HCT116 (cell line): Measurements from ENCODE around the gene ARHGAP40. TPM values are rescaled to one million over a fixed set of nuclear protein-coding genes. Genes with fewer than 3 reads are reported as not detected.

ENCODE experiments used
- ATAC-seq: fragments of 200-7000 bp; cut with Tn5 transposase; 2 replicates; pipeline ENCODE4 v1.9.1; 2020; ENCODE audit warnings: mild to moderate bottlenecking, moderate library complexity
- BruUV-seq: library from RNA; stranded (reverse); fragments of 400-500 nt; replicated peaks from 2 replicates; lab custom pipeline; 2021; lab: Mats Ljungman, UMichigan
- CTCF ChIA-PET: fragments of 300-600 bp; sonication (Branson Sonifier 250); formaldehyde crosslinking; loops from one replicate; lab custom pipeline; 2021; ENCODE audit warnings: antibody characterized with exemption; lab: Charles Lee
- POLR2A ChIA-PET: fragments of 300-600, 350-600 bp; sonication (Branson Sonifier 250); formaldehyde crosslinking; loops from one replicate; lab custom pipeline; 2021; ENCODE audit warnings: antibody characterized with exemption; lab: Charles Lee
- RAD21 ChIA-PET, 2 experiments: fragments of 300-600 bp; sonication (Branson Sonifier 250); formaldehyde crosslinking; loops; one replicate each; lab custom pipeline; 2023; ENCODE audit warnings: low total read pairs in 2 of 2; ENCODE audit not compliant: uncharacterized antibody in 2 of 2, unreplicated experiment in 2 of 2, low non-redundant PET in 1 of 2; lab: Charles Lee
- DNase-seq: peaks from one replicate; pipeline ENCODE4 v3.0.0-alpha.2; 2010; ENCODE audit warnings: low read depth, low spot score
- H2AFZ ChIP-seq: fragments of 200-600 bp; shearing (Covaris generic), sonication (generic); 2 replicates; pipeline ENCODE4 v1.6.1; 2017; ENCODE audit warnings: low read depth, mixed run types, mixed read lengths, antibody characterized with exemption, low read length; ENCODE audit not compliant: poor library complexity, severe bottlenecking
- H3K27ac ChIP-seq: 2 replicates; pipeline ENCODE4 v1.5.1; 2012; ENCODE audit warnings: low read depth, low read length
- H3K27me3 ChIP-seq: fragments of 200-600 bp; sonication (generic); 2 replicates; pipeline ENCODE4 v1.6.1; 2016; ENCODE audit warnings: mixed run types, low read length, mixed read lengths; ENCODE audit not compliant: insufficient read depth
- H3K36me3 ChIP-seq, 2 experiments: fragments of 200-500 bp in 1 of 2; fragments of 200-600 bp in 1 of 2; sonication (Bioruptor generic) in 1 of 2; sonication (generic) in 1 of 2; 2 replicates each; pipeline versions ENCODE4 v1.5.1 to v1.6.1; 2014 to 2016; ENCODE audit warnings: low read length in 2 of 2, inconsistent platforms in 1 of 2, mixed read lengths in 1 of 2, mixed run types in 1 of 2; ENCODE audit not compliant: insufficient read depth in 2 of 2, control insufficient read depth in 1 of 2
- H3K4me1 ChIP-seq, 2 experiments: fragments of 200-600 bp in 1 of 2; sonication (generic) in 1 of 2; 2 replicates each; pipeline versions ENCODE4 v1.5.1 to v1.6.1; 2012 to 2017; ENCODE audit warnings: low read length in 2 of 2, inconsistent platforms in 1 of 2, mild to moderate bottlenecking in 1 of 2, mixed read lengths in 1 of 2, mixed run types in 1 of 2, moderate library complexity in 1 of 2; ENCODE audit not compliant: insufficient read depth in 2 of 2, control insufficient read depth in 1 of 2
- H3K4me2 ChIP-seq: fragments of 200-600 bp; sonication (generic); 2 replicates; pipeline ENCODE4 v1.6.1; 2017; ENCODE audit warnings: mixed run types, low read length, mixed read lengths
- H3K4me3 ChIP-seq, 2 experiments: fragments of 200-600 bp in 1 of 2; sonication (generic) in 1 of 2; replicated peaks in 1 of 2; 2 replicates each; pipeline ENCODE4 v1.5.1; 2011 to 2016; ENCODE audit warnings: low read length in 2 of 2, control low read depth in 1 of 2, low read depth in 1 of 2, mild to moderate bottlenecking in 1 of 2, mixed read lengths in 1 of 2, mixed run types in 1 of 2
- H3K79me2 ChIP-seq: fragments of 200-600 bp; sonication (generic); 2 replicates; pipeline ENCODE4 v1.6.1; 2017; ENCODE audit warnings: mild to moderate bottlenecking, mixed run types, low read length, moderate library complexity, mixed read lengths; ENCODE audit not compliant: insufficient read depth
- H3K9ac ChIP-seq: fragments of 200-600 bp; sonication (generic); 2 replicates; pipeline ENCODE4 v1.6.1; 2016; ENCODE audit warnings: low read length, mixed read lengths
- H3K9me2 ChIP-seq: fragments of 200-600 bp; sonication (generic), shearing (Covaris generic); 2 replicates; pipeline ENCODE4 v1.6.1; 2017; ENCODE audit warnings: mixed run types, mild to moderate bottlenecking, moderate library complexity; ENCODE audit not compliant: insufficient read depth
- H3K9me3 ChIP-seq, 2 experiments: fragments of 200-500 bp in 1 of 2; fragments of 200-600 bp in 1 of 2; sonication (Bioruptor generic) in 1 of 2; sonication (generic) in 1 of 2; 2 replicates each; pipeline ENCODE4 v1.6.1; 2014 to 2017; ENCODE audit warnings: low read length in 2 of 2, mixed read lengths in 2 of 2, inconsistent platforms in 1 of 2, low read depth in 1 of 2, mild to moderate bottlenecking in 1 of 2, mixed run types in 1 of 2, moderate library complexity in 1 of 2; ENCODE audit not compliant: control insufficient read depth in 1 of 2, insufficient read depth in 1 of 2
- H4K20me1 ChIP-seq: fragments of 200-600 bp; sonication (generic), shearing (Covaris generic); 2 replicates; pipeline ENCODE4 v1.6.1; 2017; ENCODE audit warnings: mixed run types, mild to moderate bottlenecking, moderate library complexity; ENCODE audit not compliant: insufficient read depth
- ATF3 ChIP-seq: IDR thresholded peaks from 2 replicates; pipeline ENCODE4 v1.6.1; 2012
- EGR1 ChIP-seq: IDR thresholded peaks from 2 replicates; pipeline ENCODE4 v1.6.1; 2012; ENCODE audit warnings: low read depth
- ELF1 ChIP-seq: IDR thresholded peaks from 2 replicates; pipeline ENCODE4 v1.6.1; 2012; ENCODE audit warnings: low read depth, borderline replicate concordance
- EZH2 ChIP-seq: fragments of 200-600 bp; sonication (generic); IDR thresholded peaks from 2 replicates; pipeline ENCODE4 v1.6.1; 2017; ENCODE audit warnings: antibody characterized with exemption, mixed run types
- EZH2phosphoT487 ChIP-seq: fragments of 200-600 bp; IDR thresholded peaks from 2 replicates; pipeline ENCODE4 v1.6.1; 2018; ENCODE audit warnings: antibody characterized with exemption, borderline replicate concordance
- JUND ChIP-seq: IDR thresholded peaks from 2 replicates; pipeline ENCODE4 v1.6.1; 2012
- MAX ChIP-seq: IDR thresholded peaks from 2 replicates; pipeline ENCODE4 v1.6.1; 2012
- RAD21 ChIP-seq: IDR thresholded peaks from 2 replicates; pipeline ENCODE4 v1.6.1; 2012; ENCODE audit warnings: low read depth, mild to moderate bottlenecking
- REST ChIP-seq: IDR thresholded peaks from 2 replicates; pipeline ENCODE4 v1.6.1; 2012; ENCODE audit warnings: low read depth
- SRF ChIP-seq: IDR thresholded peaks from 2 replicates; pipeline ENCODE4 v1.6.1; 2012; ENCODE audit warnings: low read depth
- TCF7L2 ChIP-seq: IDR thresholded peaks from 2 replicates; pipeline ENCODE4 v1.7.0; 2011; ENCODE audit warnings: borderline replicate concordance, inconsistent platforms; ENCODE audit not compliant: insufficient read depth, insufficient read length; ENCODE audit errors: extremely low read depth
- YY1 ChIP-seq: IDR thresholded peaks from 2 replicates; pipeline ENCODE4 v1.6.1; 2011; ENCODE audit warnings: low read length, low read depth, moderate library complexity, mild to moderate bottlenecking; ENCODE audit not compliant: insufficient replicate concordance; ENCODE audit errors: extremely low read depth
- ZFX ChIP-seq: fragments of 450-650 bp; IDR thresholded peaks from 2 replicates; pipeline ENCODE4 v1.6.1; 2017
- ZNF274 ChIP-seq: fragments of 200-500 bp; sonication (Bioruptor generic); IDR thresholded peaks from 2 replicates; pipeline ENCODE4 v1.6.1; 2014; ENCODE audit warnings: mild to moderate bottlenecking, low read depth, low read length, inconsistent platforms
- intact Hi-C: fragments of 100-400 bp; cut with micrococcal nuclease; formaldehyde crosslinking; loops from 2 replicates; pipeline ENCODE4 v1.10.0; 2022
- total RNA-seq: library from RNA; stranded (reverse); gene quantifications from one replicate; pipeline ENCODE4 v1.2.1, GENCODE V29; 2021; ENCODE audit not compliant: unreplicated experiment

The ARHGAP40 gene
- total RNA-seq, 1 experiment from 2014 or later, result 3.4 TPM

GRCh38 chr20:38671701-38672292 is 70.2 kb downstream of the ARHGAP40 start:
- no peaks in the 10 kb centered on the region for H4K20me1 ChIP-seq
- no peak overlapping the region for H3K9ac ChIP-seq
- H3K4me3 ChIP-seq, result no peak overlapping the region
- no peak for TF ChIP-seq JUND
- TF ChIP-seq ZNF274, result no peak
- no peak for TF ChIP-seq TCF7L2
- no peak for TF ChIP-seq REST
- TF ChIP-seq EZH2phosphoT487, result no peak
- no peak for TF ChIP-seq ZFX
- TF ChIP-seq EZH2, result no peak
- no peak for TF ChIP-seq ATF3
- no peak for TF ChIP-seq EGR1
- no peak for TF ChIP-seq YY1
- no peak for TF ChIP-seq MAX
- no peak for TF ChIP-seq SRF
- TF ChIP-seq ELF1, result no peak
- no peak for TF ChIP-seq RAD21
- H3K4me1 ChIP-seq, result no peaks in the 10 kb centered on the region
- H2AFZ ChIP-seq, result no peak overlapping the region
- peaks cover 17% of the 10 kb centered on the region; the same call in 1 of the 2 replicates for H3K27me3 ChIP-seq
- ChIA-PET RAD21 (interaction anchor here in 1 of 2 experiments (0.6 kb wide), 1 partner anchor 68 kb away, joined by 4 read pairs; no protein-coding TSS in a partner anchor), POLR2A (no interaction called here), CTCF (interaction anchor here (1.2 kb wide), 1 partner anchor 13 kb away, joined by 5 read pairs; no protein-coding TSS in a partner anchor)
- no peaks in the 10 kb centered on the region for H3K79me2 ChIP-seq
- intact Hi-C loops, result no loop called here
- H3K36me3 ChIP-seq, result no peaks in the 10 kb centered on the region
- no peak overlapping the region for H3K4me2 ChIP-seq
- H3K9me3 ChIP-seq, result no peaks in the 10 kb centered on the region
- H3K9me2 ChIP-seq, result no peaks in the 10 kb centered on the region
- BruUV-seq, result no TSS peak
- DNase-seq (no peak), ATAC-seq (no peak)
- no peak overlapping the region for H3K27ac ChIP-seq
